Memory B cell (primary cell): ENCODE results near the gene COL4A5.
"Not testable (repeated sequence)": the region's sequence is repeated elsewhere in the genome, so short reads cannot be mapped to it uniquely, and the experiment has no call there.

Source experiments
- ATAC-seq: fragments of 150-1000 bp; cut with Tn5 transposase; 2 replicates; pipeline ENCODE4 v1.10.0; 2021; ENCODE audit warnings: low read depth, mild to moderate bottlenecking, moderate library complexity
- DNase-seq, 2 donors: peaks; one replicate each; pipeline ENCODE4 v3.0.0; 2022; ENCODE audit warnings: low spot score in 2 of 2
- H3K27ac Mint-ChIP-seq: one replicate; pipeline ENCODE4 v1.8.0; 2022; ENCODE audit warnings: mild to moderate bottlenecking, moderate library complexity, mixed read lengths
- H3K27me3 Mint-ChIP-seq: one replicate; pipeline ENCODE4 v1.8.0; 2022; ENCODE audit warnings: mixed read lengths
- H3K36me3 Mint-ChIP-seq: one replicate; pipeline ENCODE4 v1.8.0; 2022; ENCODE audit warnings: mild to moderate bottlenecking, mixed read lengths
- H3K4me1 Mint-ChIP-seq: one replicate; pipeline ENCODE4 v1.8.0; 2022; ENCODE audit warnings: mixed read lengths
- H3K4me3 Mint-ChIP-seq: one replicate; pipeline ENCODE4 v1.8.0; 2022; ENCODE audit warnings: mild to moderate bottlenecking, moderate library complexity, mixed read lengths
- H3K9me3 Mint-ChIP-seq: one replicate; pipeline ENCODE4 v1.8.0; 2022; ENCODE audit warnings: mixed read lengths

The COL4A5 gene

GRCh38 chrX:108437349-108438109, 2.1 kb upstream of the COL4A5 start:
- DNase-seq (no peak), ATAC-seq (no peak)
- peaks cover 5% of the 10 kb centered on the region for H3K4me1 Mint-ChIP-seq
- H3K36me3 Mint-ChIP-seq: no peaks in the 10 kb centered on the region
- H3K4me3 Mint-ChIP-seq: no peak overlapping the region
- no peak overlapping the region for H3K27ac Mint-ChIP-seq
- no peaks in the 10 kb centered on the region for H3K9me3 Mint-ChIP-seq
- peaks cover 3% of the 10 kb centered on the region for H3K27me3 Mint-ChIP-seq

- no peak for ATAC-seq
- H3K27me3 Mint-ChIP-seq: peaks cover 3% of the 10 kb centered on the region
- H3K4me3 Mint-ChIP-seq: no peak within 1 kb of the TSS
- H3K36me3 Mint-ChIP-seq: no peaks in the 10 kb centered on the region
- H3K27ac Mint-ChIP-seq: no peak within 1 kb of the TSS
- peaks cover 5% of the 10 kb centered on the region for H3K4me1 Mint-ChIP-seq
- DNase-seq: no peak
- no peaks in the 10 kb centered on the region for H3K9me3 Mint-ChIP-seq
Measured at GRCh38 chrX:108438110-108438623, 1.5 kb upstream of the COL4A5 start, which contains the start of gene COL4A6. COL4A6 (minus strand) TSS chrX:108438422; CDS start chrX:108438196, 226 bp downstream.

- H3K36me3 Mint-ChIP-seq: no peaks in the 10 kb centered on the region
- no peaks in the 10 kb centered on the region for H3K9me3 Mint-ChIP-seq
- no peak overlapping the region for H3K27ac Mint-ChIP-seq
- H3K4me1 Mint-ChIP-seq: peaks cover 5% of the 10 kb centered on the region
- ATAC-seq: no peak
- H3K27me3 Mint-ChIP-seq: peaks cover 3% of the 10 kb centered on the region
- DNase-seq: no peak
- peak overlapping the region; percentile 72 for H3K4me3 Mint-ChIP-seq
Measured at GRCh38 chrX:108439961-108440696, 491 bp downstream of the COL4A5 start.

DNA sequence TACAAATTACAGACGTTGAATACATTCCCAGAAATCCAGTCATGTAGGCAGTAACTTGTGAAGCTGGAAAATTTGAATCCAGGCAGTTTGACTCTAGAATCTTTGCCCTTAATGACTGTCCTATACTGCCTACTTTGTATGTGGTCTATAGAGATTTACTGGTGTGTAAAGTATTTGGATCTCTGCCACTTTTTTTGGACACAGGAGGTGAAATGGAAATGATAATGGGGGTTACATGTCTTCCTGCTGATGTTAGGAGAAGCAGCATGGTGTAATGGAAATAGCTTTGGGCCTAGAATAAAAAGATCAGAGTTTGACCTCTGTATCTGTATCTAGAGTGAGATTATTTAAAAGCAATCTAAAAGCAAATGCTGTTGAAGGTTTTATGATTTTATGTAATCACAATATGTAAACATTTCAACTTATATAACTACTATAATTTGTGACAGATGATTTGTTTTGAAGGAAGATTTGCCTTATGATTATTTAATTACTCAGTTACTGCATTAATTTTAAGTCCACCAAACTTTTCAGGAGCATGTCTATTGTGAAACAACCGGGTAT, 3.3 kb downstream of the COL4A5 start:
- Mint-ChIP-seq H3K9me3 (no peaks in the 10 kb centered on the region), H3K4me3 (no peak overlapping the region), H3K4me1 (peaks cover 5% of the 10 kb centered on the region), H3K27me3 (peaks cover 3% of the 10 kb centered on the region), H3K27ac (no peak overlapping the region), H3K36me3 (no peaks in the 10 kb centered on the region)
- no peak for ATAC-seq
- no peak for DNase-seq

- no peaks in the 10 kb centered on the region for H3K9me3 Mint-ChIP-seq
- no peaks in the 10 kb centered on the region for H3K36me3 Mint-ChIP-seq
- no peaks in the 10 kb centered on the region for H3K4me1 Mint-ChIP-seq
- H3K4me3 Mint-ChIP-seq: no peak overlapping the region
- ATAC-seq (no peak), DNase-seq (no peak)
- no peak overlapping the region for H3K27ac Mint-ChIP-seq
- H3K27me3 Mint-ChIP-seq: no peaks in the 10 kb centered on the region
Measured at GRCh38 chrX:108447303-108447702, 7.7 kb downstream of the COL4A5 start.

GRCh38 chrX:108453841-108454240, 14.2 kb downstream of the COL4A5 start:
- H3K4me3 Mint-ChIP-seq: no peak overlapping the region
- H3K36me3 Mint-ChIP-seq: no peaks in the 10 kb centered on the region
- H3K27ac Mint-ChIP-seq: no peak overlapping the region
- DNase-seq (no peak), ATAC-seq (no peak)
- H3K9me3 Mint-ChIP-seq: no peaks in the 10 kb centered on the region
- H3K4me1 Mint-ChIP-seq: no peaks in the 10 kb centered on the region
- H3K27me3 Mint-ChIP-seq: no peaks in the 10 kb centered on the region

GRCh38 chrX:108456971-108457477, 17.4 kb downstream of the COL4A5 start:
- H3K36me3 Mint-ChIP-seq: no peaks in the 10 kb centered on the region

GRCh38 chrX:108464604-108465003, 25.0 kb downstream of the COL4A5 start:
- H3K27me3 Mint-ChIP-seq: no peaks in the 10 kb centered on the region
- no peaks in the 10 kb centered on the region for H3K4me1 Mint-ChIP-seq
- H3K9me3 Mint-ChIP-seq: no peaks in the 10 kb centered on the region
- no peak overlapping the region for H3K27ac Mint-ChIP-seq
- DNase-seq: no peak
- no peak overlapping the region for H3K4me3 Mint-ChIP-seq
- ATAC-seq: no peak
- no peaks in the 10 kb centered on the region for H3K36me3 Mint-ChIP-seq

More at GRCh38 chrX:108456971-108457477, 17.4 kb downstream of the COL4A5 start:
- DNase-seq: no peak
- Mint-ChIP-seq H3K4me3 (no peak overlapping the region), H3K9me3 (no peaks in the 10 kb centered on the region), H3K4me1 (no peaks in the 10 kb centered on the region), H3K27ac (no peak overlapping the region), H3K27me3 (no peaks in the 10 kb centered on the region)
- ATAC-seq: no peak

- no peak overlapping the region for H3K4me3 Mint-ChIP-seq
Measured at GRCh38 chrX:108468486-108468885, 28.8 kb downstream of the COL4A5 start.

GRCh38 chrX:108473979-108474378, 34.3 kb downstream of the COL4A5 start:
- ATAC-seq (no peak), DNase-seq (no peak)
- no peak overlapping the region for H3K4me3 Mint-ChIP-seq
- H3K27me3 Mint-ChIP-seq: peaks cover 1% of the 10 kb centered on the region
- no peak overlapping the region for H3K27ac Mint-ChIP-seq
- H3K4me1 Mint-ChIP-seq: no peaks in the 10 kb centered on the region
- H3K9me3 Mint-ChIP-seq: peaks cover 3% of the 10 kb centered on the region
- no peaks in the 10 kb centered on the region for H3K36me3 Mint-ChIP-seq

More at GRCh38 chrX:108468486-108468885, 28.8 kb downstream of the COL4A5 start:
- no peaks in the 10 kb centered on the region for H3K36me3 Mint-ChIP-seq
- DNase-seq (no peak), ATAC-seq (no peak)
- H3K27ac Mint-ChIP-seq: no peak overlapping the region
- no peaks in the 10 kb centered on the region for H3K27me3 Mint-ChIP-seq
- H3K4me1 Mint-ChIP-seq: no peaks in the 10 kb centered on the region
- H3K9me3 Mint-ChIP-seq: peaks cover 2% of the 10 kb centered on the region

- not testable (repeated sequence) for ATAC-seq, H3K27me3 Mint-ChIP-seq, DNase-seq, H3K9me3 Mint-ChIP-seq, H3K4me1 Mint-ChIP-seq, H3K36me3 Mint-ChIP-seq, H3K4me3 Mint-ChIP-seq, H3K27ac Mint-ChIP-seq
Measured at GRCh38 chrX:108481528-108481927, 41.9 kb downstream of the COL4A5 start.

DNA sequence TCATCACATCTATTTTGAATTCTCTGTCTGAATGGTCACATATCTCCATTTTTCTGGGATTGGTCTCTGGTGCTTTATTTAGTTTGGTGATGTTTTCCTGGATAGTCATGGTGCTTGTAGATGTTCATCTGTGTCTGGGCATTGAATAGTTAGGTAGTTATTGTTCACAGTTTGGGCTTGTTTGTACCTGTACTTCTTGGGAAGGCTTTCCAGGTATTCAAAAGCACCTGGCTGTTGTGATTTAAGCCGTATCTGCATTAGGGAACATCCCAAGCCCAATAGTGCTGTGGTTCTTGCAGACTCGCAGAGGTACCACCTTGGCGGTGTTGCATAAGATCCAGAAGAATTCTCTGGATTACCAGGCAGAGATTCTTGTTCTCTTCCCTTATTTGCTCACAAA, 44.6 kb downstream of the COL4A5 start:
- Mint-ChIP-seq H3K4me1 (no peaks in the 10 kb centered on the region), H3K9me3 (peaks cover 1% of the 10 kb centered on the region), H3K27ac (no peak overlapping the region), H3K36me3 (no peaks in the 10 kb centered on the region), H3K4me3 (no peak overlapping the region), H3K27me3 (no peaks in the 10 kb centered on the region)
- DNase-seq (no peak), ATAC-seq (no peak)

GRCh38 chrX:108485960-108486359, 46.3 kb downstream of the COL4A5 start:
- Mint-ChIP-seq H3K4me3 (no peak overlapping the region), H3K27me3 (no peaks in the 10 kb centered on the region), H3K4me1 (no peaks in the 10 kb centered on the region), H3K9me3 (peaks cover 1% of the 10 kb centered on the region), H3K36me3 (no peaks in the 10 kb centered on the region), H3K27ac (no peak overlapping the region)
- no peak for DNase-seq
- no peak for ATAC-seq
